ENCODE data around the gene ARMH3. TPM values are rescaled to one million over a fixed set of nuclear protein-coding genes. Genes with fewer than 3 reads are reported as not detected.
A peak's percentile ranks its signal among the peaks of the same experiment; 100 is the strongest.

The ARMH3 gene
- total and polyA plus RNA-seq, 4 donors, result 14.7 to 23.7 (median 20.6) TPM

DNA sequence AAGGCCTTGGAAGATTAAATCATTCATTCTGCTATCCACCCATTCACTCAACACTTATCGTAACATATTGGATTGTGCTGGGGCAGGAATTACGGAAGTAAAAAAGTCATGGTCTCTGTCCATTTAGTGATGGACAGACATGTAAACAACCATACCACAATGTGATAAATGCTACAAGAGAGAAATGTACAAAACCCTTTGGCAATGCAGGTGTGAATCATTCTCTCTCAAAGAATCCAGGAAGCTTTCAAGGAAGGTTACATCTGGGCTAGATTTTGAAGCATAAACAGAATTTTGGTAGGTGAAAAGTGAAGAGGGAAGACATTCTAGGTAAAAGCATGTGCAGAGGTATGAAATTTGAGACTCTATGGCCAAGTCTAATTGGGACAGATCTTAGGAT lies 150.7 kb downstream of the ARMH3 start:
- peaks cover 0 to 6% (median 0%) of the 10 kb centered on the region in 5 donors for H3K4me1 ChIP-seq (ENCODE audit: control insufficient read depth in 5 of 5, insufficient read depth in 5 of 5, low read length in 5 of 5)
- peaks cover 0 to 5% (median 4%) of the 10 kb centered on the region in 4 donors for H3K36me3 ChIP-seq (ENCODE audit: control insufficient read depth in 4 of 4, insufficient read depth in 4 of 4, low read length in 4 of 4)
- H3K4me3 ChIP-seq, result no peak overlapping the region
- 97 to 98% methylated on average over 2 of the region's 2 CpGs for WGBS, 2 donors
- H3K9me3 ChIP-seq (ENCODE audit: control insufficient read depth in 4 of 4, insufficient read depth in 3 of 4, low read length in 3 of 4), result no peaks in the 10 kb centered on the region
- H3K27ac ChIP-seq (ENCODE audit: low read depth in 1 of 2, low read length in 1 of 2), result no peak overlapping the region
- H3K27me3 ChIP-seq (ENCODE audit: control insufficient read depth in 3 of 3, insufficient read depth in 3 of 3, low read length in 2 of 3), result no peaks in the 10 kb centered on the region
- TF ChIP-seq, protein P1, sequence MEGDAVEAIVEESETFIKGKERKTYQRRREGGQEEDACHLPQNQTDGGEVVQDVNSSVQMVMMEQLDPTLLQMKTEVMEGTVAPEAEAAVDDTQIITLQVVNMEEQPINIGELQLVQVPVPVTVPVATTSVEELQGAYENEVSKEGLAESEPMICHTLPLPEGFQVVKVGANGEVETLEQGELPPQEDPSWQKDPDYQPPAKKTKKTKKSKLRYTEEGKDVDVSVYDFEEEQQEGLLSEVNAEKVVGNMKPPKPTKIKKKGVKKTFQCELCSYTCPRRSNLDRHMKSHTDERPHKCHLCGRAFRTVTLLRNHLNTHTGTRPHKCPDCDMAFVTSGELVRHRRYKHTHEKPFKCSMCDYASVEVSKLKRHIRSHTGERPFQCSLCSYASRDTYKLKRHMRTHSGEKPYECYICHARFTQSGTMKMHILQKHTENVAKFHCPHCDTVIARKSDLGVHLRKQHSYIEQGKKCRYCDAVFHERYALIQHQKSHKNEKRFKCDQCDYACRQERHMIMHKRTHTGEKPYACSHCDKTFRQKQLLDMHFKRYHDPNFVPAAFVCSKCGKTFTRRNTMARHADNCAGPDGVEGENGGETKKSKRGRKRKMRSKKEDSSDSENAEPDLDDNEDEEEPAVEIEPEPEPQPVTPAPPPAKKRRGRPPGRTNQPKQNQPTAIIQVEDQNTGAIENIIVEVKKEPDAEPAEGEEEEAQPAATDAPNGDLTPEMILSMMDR (IDR thresholded peaks at IDR 0.05; ENCODE audit: control extremely low read depth, extremely low read depth), result no peak
- H3K9ac ChIP-seq (ENCODE audit: insufficient read depth in 1 of 2, low read length in 2 of 2), result no peak overlapping the region
- no peak for ATAC-seq (ENCODE audit: insufficient read depth, low FRiP score)
- DNase-seq, result no peak

DNA sequence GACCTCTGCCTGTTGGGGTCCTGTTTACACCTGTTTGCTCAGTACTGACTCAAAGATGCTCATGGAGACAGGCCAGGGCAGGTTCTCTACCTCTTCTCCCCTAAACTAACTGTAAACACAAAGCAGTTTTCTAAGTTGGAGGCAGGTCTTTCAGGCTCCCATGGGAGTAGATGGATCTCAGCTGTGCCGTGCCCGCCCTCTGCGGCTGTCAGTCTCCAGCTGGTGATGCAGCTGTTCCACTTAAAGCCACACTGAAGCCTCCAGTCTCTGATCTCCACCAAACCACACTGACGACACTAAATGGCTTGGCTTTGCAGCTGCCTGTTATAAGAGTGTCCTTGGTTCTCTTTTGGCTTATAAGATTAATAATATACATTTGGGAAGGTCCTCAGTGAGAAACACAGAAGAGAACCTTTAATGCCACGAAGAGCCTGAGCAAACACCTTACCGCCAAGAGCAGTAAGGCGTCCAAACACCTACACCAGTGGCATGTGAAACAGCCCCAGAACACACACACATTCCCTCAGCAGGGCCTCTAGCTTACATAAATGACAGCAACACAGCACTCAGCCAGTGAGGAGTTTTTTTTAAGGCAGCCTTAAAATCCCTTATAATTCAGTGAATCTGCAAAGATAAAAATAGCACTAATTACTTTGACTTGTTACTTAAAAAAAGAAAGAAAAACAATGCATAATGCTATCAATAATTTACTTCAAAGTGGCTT lies 152.0 kb downstream of the ARMH3 start:
- WGBS, 2 donors, result 69 to 82% methylated on average over 7 of the region's 7 CpGs
- DNase-seq (peak in 2 of 3 donors; percentile 20 to 29), ATAC-seq (ENCODE audit: insufficient read depth, low FRiP score) (no peak)
- Histone ChIP-seq H3K27ac (ENCODE audit: low read depth in 1 of 2, low read length in 1 of 2) (no peak overlapping the region), H3K4me1 (ENCODE audit: control insufficient read depth in 5 of 5, insufficient read depth in 5 of 5, low read length in 5 of 5) (peaks cover 0 to 6% (median 0%) of the 10 kb centered on the region in 5 donors), H3K27me3 (ENCODE audit: control insufficient read depth in 3 of 3, insufficient read depth in 3 of 3, low read length in 2 of 3) (no peaks in the 10 kb centered on the region), H3K4me3 (no peak overlapping the region), H3K36me3 (ENCODE audit: control insufficient read depth in 4 of 4, insufficient read depth in 4 of 4, low read length in 4 of 4) (peaks cover 0 to 5% (median 4%) of the 10 kb centered on the region in 4 donors), H3K9me3 (ENCODE audit: control insufficient read depth in 4 of 4, insufficient read depth in 3 of 4, low read length in 3 of 4) (no peaks in the 10 kb centered on the region), H3K9ac (ENCODE audit: insufficient read depth in 1 of 2, low read length in 2 of 2) (no peak overlapping the region)
- TF ChIP-seq, protein P1 (IDR thresholded peaks at IDR 0.05; ENCODE audit: control extremely low read depth, extremely low read depth), result no peak

DNA sequence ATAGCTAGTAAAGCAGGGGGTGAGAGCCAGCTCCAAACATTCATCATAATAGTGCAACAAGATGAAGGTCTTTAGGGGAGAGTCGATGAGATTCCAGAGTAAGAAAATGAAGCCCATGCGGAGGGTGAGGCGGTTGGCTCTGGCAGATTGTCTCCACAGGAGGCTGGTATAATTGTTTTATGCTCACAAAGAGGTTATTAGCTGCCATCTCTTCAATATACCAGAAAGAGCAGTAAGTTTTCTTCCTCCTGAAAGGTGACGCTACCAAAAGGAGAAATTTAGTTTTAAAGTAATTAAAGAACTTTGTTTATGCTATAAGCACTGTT lies 153.2 kb downstream of the ARMH3 start:
- 95 to 96% methylated on average over 4 of the region's 4 CpGs for WGBS, 2 donors
- Histone ChIP-seq H3K36me3 (ENCODE audit: control insufficient read depth in 4 of 4, insufficient read depth in 4 of 4, low read length in 4 of 4) (peaks cover 0 to 5% (median 4%) of the 10 kb centered on the region in 4 donors), H3K9ac (ENCODE audit: insufficient read depth in 1 of 2, low read length in 2 of 2) (no peak overlapping the region), H3K27ac (ENCODE audit: low read depth in 1 of 2, low read length in 1 of 2) (no peak overlapping the region), H3K27me3 (ENCODE audit: control insufficient read depth in 3 of 3, insufficient read depth in 3 of 3, low read length in 2 of 3) (no peaks in the 10 kb centered on the region), H3K9me3 (ENCODE audit: control insufficient read depth in 4 of 4, insufficient read depth in 3 of 4, low read length in 3 of 4) (no peaks in the 10 kb centered on the region), H3K4me3 (no peak overlapping the region), H3K4me1 (ENCODE audit: control insufficient read depth in 5 of 5, insufficient read depth in 5 of 5, low read length in 5 of 5) (peaks cover 0 to 6% (median 0%) of the 10 kb centered on the region in 5 donors)
- DNase-seq (no peak), ATAC-seq (ENCODE audit: insufficient read depth, low FRiP score) (no peak)
- TF ChIP-seq, protein P1 (IDR thresholded peaks at IDR 0.05; ENCODE audit: control extremely low read depth, extremely low read depth), result no peak

Measured in lung (tissue), 12 donors.